WTC11 (cell line): Measurements from ENCODE around the gene KLK2.

Experiments used
- FOXJ3 ChIP-seq: sonication (generic); formaldehyde crosslinking; IDR thresholded peaks from 2 replicates; pipeline ENCODE4 v1.9.0; 2021; ENCODE audit warnings: missing genetic modification reagents, mild to moderate bottlenecking, borderline replicate concordance
- FOXP1 ChIP-seq: sonication (generic); formaldehyde crosslinking; IDR thresholded peaks from 2 replicates; pipeline ENCODE4 v1.8.0; 2022; ENCODE audit warnings: missing genetic modification reagents, mild to moderate bottlenecking, moderate library complexity, borderline replicate concordance
- NR1H2 ChIP-seq: sonication (generic); formaldehyde crosslinking; IDR thresholded peaks from 2 replicates; pipeline ENCODE4 v1.9.0; 2021; ENCODE audit warnings: mild to moderate bottlenecking, moderate library complexity, missing genetic modification reagents
- SOX15 ChIP-seq: fragments of 250-450 bp; sonication (Bioruptor Pico); IDR thresholded peaks from 2 replicates; pipeline ENCODE4 v1.9.0; 2021; ENCODE audit warnings: mild to moderate bottlenecking
- TF ChIP-seq, protein P1 (sequence below): sonication (generic); formaldehyde crosslinking; IDR thresholded peaks from 2 replicates; pipeline ENCODE4 v1.8.1; 2023; ENCODE audit warnings: mild to moderate bottlenecking, missing genetic modification reagents, moderate library complexity
- TF ChIP-seq, protein P2 (sequence below): sonication (generic); formaldehyde crosslinking; conservative IDR thresholded peaks from 2 replicates; pipeline ENCODE4 v1.8.1; 2022; ENCODE audit warnings: mild to moderate bottlenecking, missing genetic modification reagents
- TF ChIP-seq, protein P3 (sequence below): fragments of 200-600 bp; IDR thresholded peaks from 2 replicates; pipeline ENCODE4 v1.8.0; 2022; ENCODE audit warnings: antibody characterized with exemption
- TF ChIP-seq, protein P4 (sequence below): sonication (generic); formaldehyde crosslinking; IDR thresholded peaks from 2 replicates; pipeline ENCODE4 v1.8.0; 2022; ENCODE audit warnings: missing genetic modification reagents
- TF ChIP-seq, protein P5 (sequence below): sonication (generic); formaldehyde crosslinking; IDR thresholded peaks from 2 replicates; pipeline ENCODE4 v1.8.0; 2022; ENCODE audit warnings: mild to moderate bottlenecking, missing genetic modification reagents
- TF ChIP-seq, protein P6 (sequence below): fragments of 250-450 bp; sonication (Bioruptor Pico); IDR thresholded peaks from 2 replicates; pipeline ENCODE4 v1.9.0; 2021; ENCODE audit warnings: mild to moderate bottlenecking
- TF ChIP-seq, protein P7 (sequence below): sonication (generic); formaldehyde crosslinking; IDR thresholded peaks from 2 replicates; pipeline ENCODE4 v1.8.1; 2023; ENCODE audit warnings: mild to moderate bottlenecking, missing genetic modification reagents, moderate library complexity
- TF ChIP-seq, protein P8 (sequence below): sonication (generic); formaldehyde crosslinking; IDR thresholded peaks from 2 replicates; pipeline ENCODE4 v1.8.0; 2022; ENCODE audit warnings: mild to moderate bottlenecking, missing genetic modification reagents

DNA sequence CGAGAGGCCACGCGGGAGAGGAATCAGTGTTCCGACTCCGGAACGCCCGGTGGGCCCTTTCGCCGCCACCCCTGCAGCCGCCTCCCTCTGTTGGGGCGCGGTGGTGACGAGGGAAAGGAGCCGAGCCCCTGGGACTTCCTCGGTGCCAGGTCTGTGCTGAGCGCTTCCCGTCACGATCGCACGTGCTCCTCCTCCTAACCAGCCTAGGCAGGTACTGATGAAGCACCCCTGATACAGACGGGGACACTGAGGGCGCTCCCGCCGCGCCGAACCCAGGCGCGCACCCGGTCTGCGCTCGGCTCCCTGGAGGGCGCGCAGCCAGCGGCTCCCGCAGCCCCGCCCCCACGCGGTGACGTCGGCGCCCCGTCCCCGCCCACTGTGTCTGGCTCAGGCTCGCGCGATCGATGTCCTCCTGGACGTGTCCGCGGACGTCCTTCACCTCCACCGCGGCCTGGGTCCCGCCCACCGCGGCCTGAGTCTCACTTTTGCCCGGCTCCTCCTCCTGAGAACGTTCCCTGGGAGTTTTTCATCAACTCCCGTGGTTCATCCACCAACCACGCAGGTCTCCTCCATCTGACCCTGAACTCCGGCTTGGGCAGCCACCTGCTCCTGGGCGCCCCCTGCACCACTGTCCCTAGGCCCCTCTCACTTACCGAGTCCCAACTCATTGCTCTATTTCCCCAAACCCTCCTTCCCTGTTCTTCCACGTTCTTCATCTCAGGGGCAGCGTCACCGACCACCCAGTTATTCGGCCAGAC lies 37.3 kb upstream of the KLK2 start:
- TF ChIP-seq, protein P1, sequence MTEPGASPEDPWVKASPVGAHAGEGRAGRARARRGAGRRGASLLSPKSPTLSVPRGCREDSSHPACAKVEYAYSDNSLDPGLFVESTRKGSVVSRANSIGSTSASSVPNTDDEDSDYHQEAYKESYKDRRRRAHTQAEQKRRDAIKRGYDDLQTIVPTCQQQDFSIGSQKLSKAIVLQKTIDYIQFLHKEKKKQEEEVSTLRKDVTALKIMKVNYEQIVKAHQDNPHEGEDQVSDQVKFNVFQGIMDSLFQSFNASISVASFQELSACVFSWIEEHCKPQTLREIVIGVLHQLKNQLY = no peak
- TF ChIP-seq, protein P2, sequence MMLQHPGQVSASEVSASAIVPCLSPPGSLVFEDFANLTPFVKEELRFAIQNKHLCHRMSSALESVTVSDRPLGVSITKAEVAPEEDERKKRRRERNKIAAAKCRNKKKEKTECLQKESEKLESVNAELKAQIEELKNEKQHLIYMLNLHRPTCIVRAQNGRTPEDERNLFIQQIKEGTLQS (CRISPR knock-in tag) = no peak
- TF ChIP-seq, protein P3, sequence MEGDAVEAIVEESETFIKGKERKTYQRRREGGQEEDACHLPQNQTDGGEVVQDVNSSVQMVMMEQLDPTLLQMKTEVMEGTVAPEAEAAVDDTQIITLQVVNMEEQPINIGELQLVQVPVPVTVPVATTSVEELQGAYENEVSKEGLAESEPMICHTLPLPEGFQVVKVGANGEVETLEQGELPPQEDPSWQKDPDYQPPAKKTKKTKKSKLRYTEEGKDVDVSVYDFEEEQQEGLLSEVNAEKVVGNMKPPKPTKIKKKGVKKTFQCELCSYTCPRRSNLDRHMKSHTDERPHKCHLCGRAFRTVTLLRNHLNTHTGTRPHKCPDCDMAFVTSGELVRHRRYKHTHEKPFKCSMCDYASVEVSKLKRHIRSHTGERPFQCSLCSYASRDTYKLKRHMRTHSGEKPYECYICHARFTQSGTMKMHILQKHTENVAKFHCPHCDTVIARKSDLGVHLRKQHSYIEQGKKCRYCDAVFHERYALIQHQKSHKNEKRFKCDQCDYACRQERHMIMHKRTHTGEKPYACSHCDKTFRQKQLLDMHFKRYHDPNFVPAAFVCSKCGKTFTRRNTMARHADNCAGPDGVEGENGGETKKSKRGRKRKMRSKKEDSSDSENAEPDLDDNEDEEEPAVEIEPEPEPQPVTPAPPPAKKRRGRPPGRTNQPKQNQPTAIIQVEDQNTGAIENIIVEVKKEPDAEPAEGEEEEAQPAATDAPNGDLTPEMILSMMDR = no peak
- TF ChIP-seq, protein P4, sequence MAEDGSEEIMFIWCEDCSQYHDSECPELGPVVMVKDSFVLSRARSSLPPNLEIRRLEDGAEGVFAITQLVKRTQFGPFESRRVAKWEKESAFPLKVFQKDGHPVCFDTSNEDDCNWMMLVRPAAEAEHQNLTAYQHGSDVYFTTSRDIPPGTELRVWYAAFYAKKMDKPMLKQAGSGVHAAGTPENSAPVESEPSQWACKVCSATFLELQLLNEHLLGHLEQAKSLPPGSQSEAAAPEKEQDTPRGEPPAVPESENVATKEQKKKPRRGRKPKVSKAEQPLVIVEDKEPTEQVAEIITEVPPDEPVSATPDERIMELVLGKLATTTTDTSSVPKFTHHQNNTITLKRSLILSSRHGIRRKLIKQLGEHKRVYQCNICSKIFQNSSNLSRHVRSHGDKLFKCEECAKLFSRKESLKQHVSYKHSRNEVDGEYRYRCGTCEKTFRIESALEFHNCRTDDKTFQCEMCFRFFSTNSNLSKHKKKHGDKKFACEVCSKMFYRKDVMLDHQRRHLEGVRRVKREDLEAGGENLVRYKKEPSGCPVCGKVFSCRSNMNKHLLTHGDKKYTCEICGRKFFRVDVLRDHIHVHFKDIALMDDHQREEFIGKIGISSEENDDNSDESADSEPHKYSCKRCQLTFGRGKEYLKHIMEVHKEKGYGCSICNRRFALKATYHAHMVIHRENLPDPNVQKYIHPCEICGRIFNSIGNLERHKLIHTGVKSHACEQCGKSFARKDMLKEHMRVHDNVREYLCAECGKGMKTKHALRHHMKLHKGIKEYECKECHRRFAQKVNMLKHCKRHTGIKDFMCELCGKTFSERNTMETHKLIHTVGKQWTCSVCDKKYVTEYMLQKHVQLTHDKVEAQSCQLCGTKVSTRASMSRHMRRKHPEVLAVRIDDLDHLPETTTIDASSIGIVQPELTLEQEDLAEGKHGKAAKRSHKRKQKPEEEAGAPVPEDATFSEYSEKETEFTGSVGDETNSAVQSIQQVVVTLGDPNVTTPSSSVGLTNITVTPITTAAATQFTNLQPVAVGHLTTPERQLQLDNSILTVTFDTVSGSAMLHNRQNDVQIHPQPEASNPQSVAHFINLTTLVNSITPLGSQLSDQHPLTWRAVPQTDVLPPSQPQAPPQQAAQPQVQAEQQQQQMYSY (CRISPR knock-in tag) = 0 out of 2 replicates have a peak, but pooled peaks have one; percentile 26
- no peak for TF ChIP-seq SOX15 (CRISPR knock-in tag)
- TF ChIP-seq FOXJ3 (CRISPR knock-in tag) = no peak
- TF ChIP-seq, protein P5, sequence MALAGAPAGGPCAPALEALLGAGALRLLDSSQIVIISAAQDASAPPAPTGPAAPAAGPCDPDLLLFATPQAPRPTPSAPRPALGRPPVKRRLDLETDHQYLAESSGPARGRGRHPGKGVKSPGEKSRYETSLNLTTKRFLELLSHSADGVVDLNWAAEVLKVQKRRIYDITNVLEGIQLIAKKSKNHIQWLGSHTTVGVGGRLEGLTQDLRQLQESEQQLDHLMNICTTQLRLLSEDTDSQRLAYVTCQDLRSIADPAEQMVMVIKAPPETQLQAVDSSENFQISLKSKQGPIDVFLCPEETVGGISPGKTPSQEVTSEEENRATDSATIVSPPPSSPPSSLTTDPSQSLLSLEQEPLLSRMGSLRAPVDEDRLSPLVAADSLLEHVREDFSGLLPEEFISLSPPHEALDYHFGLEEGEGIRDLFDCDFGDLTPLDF (CRISPR knock-in tag) = no peak
- TF ChIP-seq, protein P6, sequence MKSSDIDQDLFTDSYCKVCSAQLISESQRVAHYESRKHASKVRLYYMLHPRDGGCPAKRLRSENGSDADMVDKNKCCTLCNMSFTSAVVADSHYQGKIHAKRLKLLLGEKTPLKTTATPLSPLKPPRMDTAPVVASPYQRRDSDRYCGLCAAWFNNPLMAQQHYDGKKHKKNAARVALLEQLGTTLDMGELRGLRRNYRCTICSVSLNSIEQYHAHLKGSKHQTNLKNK = no peak
- peak; percentile 79; the same call in 1 of the 2 replicates for TF ChIP-seq FOXP1
- TF ChIP-seq, protein P7, sequence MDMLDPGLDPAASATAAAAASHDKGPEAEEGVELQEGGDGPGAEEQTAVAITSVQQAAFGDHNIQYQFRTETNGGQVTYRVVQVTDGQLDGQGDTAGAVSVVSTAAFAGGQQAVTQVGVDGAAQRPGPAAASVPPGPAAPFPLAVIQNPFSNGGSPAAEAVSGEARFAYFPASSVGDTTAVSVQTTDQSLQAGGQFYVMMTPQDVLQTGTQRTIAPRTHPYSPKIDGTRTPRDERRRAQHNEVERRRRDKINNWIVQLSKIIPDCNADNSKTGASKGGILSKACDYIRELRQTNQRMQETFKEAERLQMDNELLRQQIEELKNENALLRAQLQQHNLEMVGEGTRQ = no peak
- no peak for TF ChIP-seq NR1H2 (CRISPR knock-in tag)
- TF ChIP-seq, protein P8, sequence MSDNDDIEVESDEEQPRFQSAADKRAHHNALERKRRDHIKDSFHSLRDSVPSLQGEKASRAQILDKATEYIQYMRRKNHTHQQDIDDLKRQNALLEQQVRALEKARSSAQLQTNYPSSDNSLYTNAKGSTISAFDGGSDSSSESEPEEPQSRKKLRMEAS (CRISPR knock-in tag) = peak; percentile 32; the same call in 1 of the 2 replicates
